ENCODE data around the gene EXOSC9.

GRCh38 chr4:121827853-121828252 lies 26.7 kb downstream of the EXOSC9 start:
- no peak for TF ChIP-seq CTCF (conservative IDR thresholded peaks at IDR 0.05; ENCODE audit: low read length)
- TF ChIP-seq EZH2phosphoT487 (IDR thresholded peaks at IDR 0.05; ENCODE audit: borderline replicate concordance, low read depth, low read length), result no peak

Measured in OCI-LY7 (cell line).